ENCODE measurements around the gene ELFN1. TPM values are rescaled to one million over a fixed set of nuclear protein-coding genes. Genes with fewer than 3 reads are reported as not detected.

The ELFN1 gene
- total RNA-seq, 4 donors from 2014 or later: 0.12 to 1.0 (median 0.46) TPM

GRCh38 chr7:1700536-1701333, 30.7 kb downstream of the ELFN1 start:
- no peak for ATAC-seq

GRCh38 chr7:1702652-1703051, 32.6 kb downstream of the ELFN1 start:
- in situ Hi-C loops (cut with MboI; ENCODE audit: low sequenced_read_pairs in 4 of 4) (no loop called here), intact Hi-C loops (cut with DNase I; ENCODE audit: low total_unique reads) (no loop called here)
- no peak for DNase-seq
- TF ChIP-seq CTCF (IDR thresholded peaks at IDR 0.05 in 4 of 5, conservative IDR thresholded peaks at IDR 0.05 in 1 of 5) (no peak), POLR2A (IDR thresholded peaks at IDR 0.05) (no peak)
- no peak overlapping the region for H3K4me3 ChIP-seq
- peaks cover 0 to 13% (median 0%) of the 10 kb centered on the region in 3 donors for H3K9me3 ChIP-seq
- peaks cover 0 to 3% of the 10 kb centered on the region in 2 donors for H3K4me1 ChIP-seq
- ATAC-seq: no peak
- no peak overlapping the region for H3K27ac ChIP-seq
- H3K36me3 ChIP-seq: no peaks in the 10 kb centered on the region
- H3K27me3 ChIP-seq: no peaks in the 10 kb centered on the region

More at GRCh38 chr7:1700536-1701333, 30.7 kb downstream of the ELFN1 start:
- TF ChIP-seq CTCF (IDR thresholded peaks at IDR 0.05 in 4 of 5, conservative IDR thresholded peaks at IDR 0.05 in 1 of 5) (no peak), POLR2A (IDR thresholded peaks at IDR 0.05) (no peak)
- no peaks in the 10 kb centered on the region for H3K27me3 ChIP-seq
- H3K36me3 ChIP-seq: no peaks in the 10 kb centered on the region
- in situ Hi-C loops (cut with MboI; ENCODE audit: low sequenced_read_pairs in 4 of 4) (no loop called here), intact Hi-C loops (cut with DNase I; ENCODE audit: low total_unique reads) (no loop called here)
- DNase-seq: no peak
- no peaks in the 10 kb centered on the region for H3K4me1 ChIP-seq
- no peak overlapping the region for H3K4me3 ChIP-seq
- no peak overlapping the region for H3K27ac ChIP-seq
- peaks cover 0 to 13% (median 0%) of the 10 kb centered on the region in 3 donors for H3K9me3 ChIP-seq

GRCh38 chr7:1703441-1703840, 33.4 kb downstream of the ELFN1 start:
- Histone ChIP-seq H3K4me3 (no peak overlapping the region), H3K9me3 (peaks cover 0 to 13% (median 0%) of the 10 kb centered on the region in 3 donors), H3K27me3 (no peaks in the 10 kb centered on the region), H3K36me3 (no peaks in the 10 kb centered on the region), H3K27ac (no peak overlapping the region), H3K4me1 (peaks cover 0 to 3% of the 10 kb centered on the region in 2 donors)
- TF ChIP-seq POLR2A (IDR thresholded peaks at IDR 0.05) (no peak), CTCF (IDR thresholded peaks at IDR 0.05 in 4 of 5, conservative IDR thresholded peaks at IDR 0.05 in 1 of 5) (no peak)
- ATAC-seq (no peak), DNase-seq (no peak)
- in situ Hi-C loops (cut with MboI; ENCODE audit: low sequenced_read_pairs in 4 of 4): no loop called here
- intact Hi-C loops (cut with DNase I; ENCODE audit: low total_unique reads): no loop called here

- ATAC-seq (no peak), DNase-seq (no peak)
- H3K27ac ChIP-seq: no peak overlapping the region
- H3K27me3 ChIP-seq: no peaks in the 10 kb centered on the region
- peaks cover 0 to 3% of the 10 kb centered on the region in 2 donors for H3K4me1 ChIP-seq
- H3K9me3 ChIP-seq: peaks cover 0 to 13% (median 0%) of the 10 kb centered on the region in 3 donors
- H3K4me3 ChIP-seq: no peak overlapping the region
- TF ChIP-seq CTCF (IDR thresholded peaks at IDR 0.05 in 4 of 5, conservative IDR thresholded peaks at IDR 0.05 in 1 of 5) (no peak), POLR2A (IDR thresholded peaks at IDR 0.05) (no peak)
- in situ Hi-C loops (cut with MboI; ENCODE audit: low sequenced_read_pairs in 4 of 4): no loop called here
- no peaks in the 10 kb centered on the region for H3K36me3 ChIP-seq
- intact Hi-C loops (cut with DNase I; ENCODE audit: low total_unique reads): no loop called here
Observed at GRCh38 chr7:1703871-1704810, 34.1 kb downstream of the ELFN1 start.

Data from gastrocnemius medialis (tissue), 4 donors.